Peyer's patch (tissue), 4 donors: ENCODE measurements around the gene KNSTRN. TPM values are rescaled to one million over a fixed set of nuclear protein-coding genes. Genes with fewer than 3 reads are reported as not detected.

Source experiments
- DNase-seq, 3 donors: peaks; one replicate each; pipeline ENCODE4 v3.0.0-alpha.2; 2017 to 2019
- H3K27ac ChIP-seq, 4 donors: fragments of 200-600 bp; sonication (generic); one replicate each; pipeline ENCODE4 v1.5.1; 2016 to 2019
- H3K27me3 ChIP-seq, 2 donors: fragments of 200-600 bp; sonication (generic); one replicate each; pipeline ENCODE4 v1.5.1; 2019
- H3K36me3 ChIP-seq, 3 donors: fragments of 200-600 bp; sonication (generic); one replicate each; pipeline ENCODE4 v1.5.1; 2016 to 2019
- H3K4me1 ChIP-seq, 4 donors: fragments of 200-600 bp; sonication (generic); one replicate each; pipeline ENCODE4 v1.5.1; 2016 to 2019
- H3K4me3 ChIP-seq, 4 donors: fragments of 200-600 bp; sonication (generic); 1 replicate in 3 of 4; 2 replicates in 1 of 4; pipeline ENCODE4 v1.5.1; 2016 to 2019; ENCODE audit warnings: mild to moderate bottlenecking in 1 of 4
- H3K9me3 ChIP-seq, 4 donors: fragments of 200-600 bp; sonication (generic); one replicate each; pipeline ENCODE4 v1.5.1; 2016 to 2019; ENCODE audit warnings: mild to moderate bottlenecking in 1 of 4
- CTCF ChIP-seq, 6 experiments: fragments of 450-650 bp in 4 of 6; fragments of 200-600 bp in 2 of 6; sonication (generic) in 1 of 6; IDR thresholded peaks; one replicate each; pipeline ENCODE4 v1.5.1; 2017 to 2019; ENCODE audit warnings: antibody characterized with exemption in 6 of 6, mild to moderate bottlenecking in 3 of 6, moderate library complexity in 1 of 6
- POLR2A ChIP-seq, 2 donors: fragments of 450-650 bp; IDR thresholded peaks; one replicate each; pipeline ENCODE4 v1.5.1; 2017; ENCODE audit warnings: antibody characterized with exemption in 2 of 2, mild to moderate bottlenecking in 2 of 2, moderate library complexity in 2 of 2
- total RNA-seq, 4 donors: library from RNA; depleted of rRNA; stranded (reverse); fragments of >200 nt; gene quantifications; one replicate each; pipeline ENCODE4 v1.1.0, GENCODE V29; 2016

KNSTRN gene
- total RNA-seq, 4 donors from 2014 or later: 4.7 to 63.5 (median 6.5) TPM

GRCh38 chr15:40413036-40413435, 30.5 kb downstream of the KNSTRN start:
- Histone ChIP-seq H3K27me3 (no peaks in the 10 kb centered on the region), H3K9me3 (no peaks in the 10 kb centered on the region), H3K27ac (peak overlapping the region in 1 of 4 donors; percentile 18), H3K4me3 (no peak overlapping the region), H3K4me1 (peaks cover 0 to 6% (median 0%) of the 10 kb centered on the region in 4 donors), H3K36me3 (peaks cover 0 to 61% (median 0%) of the 10 kb centered on the region in 3 donors)
- DNase-seq: no peak
- TF ChIP-seq POLR2A (IDR thresholded peaks at IDR 0.05) (no peak), CTCF (IDR thresholded peaks at IDR 0.05) (no peak)

DNA sequence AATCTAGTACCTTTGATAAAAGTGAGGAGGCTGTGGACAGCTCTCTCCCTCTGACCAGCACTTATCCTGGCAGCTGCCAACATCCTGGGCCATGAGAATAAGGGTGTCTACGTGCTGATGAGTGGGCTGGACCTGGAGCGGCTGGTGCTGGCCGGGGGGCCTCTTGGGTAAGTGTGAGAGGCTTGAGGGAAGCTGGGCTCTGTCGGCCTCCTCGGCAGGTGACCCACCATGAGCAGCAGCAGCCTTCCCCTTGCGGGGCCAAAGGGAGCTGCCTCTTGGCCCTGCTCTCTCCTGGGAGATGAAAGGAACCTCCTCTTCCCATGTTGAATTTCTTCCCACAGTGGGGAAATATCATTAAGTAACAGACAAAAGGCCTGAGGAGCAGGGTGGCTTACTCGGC, 32.3 kb downstream of the KNSTRN start:
- H3K4me1 ChIP-seq: peaks cover 0 to 6% (median 0%) of the 10 kb centered on the region in 4 donors
- no peak overlapping the region for H3K27ac ChIP-seq
- H3K27me3 ChIP-seq: no peaks in the 10 kb centered on the region
- no peak overlapping the region for H3K4me3 ChIP-seq
- H3K9me3 ChIP-seq: no peaks in the 10 kb centered on the region
- H3K36me3 ChIP-seq: peaks cover 0 to 66% (median 0%) of the 10 kb centered on the region in 3 donors
- no peak for DNase-seq
- no peak for TF ChIP-seq CTCF (IDR thresholded peaks at IDR 0.05)
- no peak for TF ChIP-seq POLR2A (IDR thresholded peaks at IDR 0.05)

GRCh38 chr15:40415226-40415625, 32.7 kb downstream of the KNSTRN start:
- DNase-seq: no peak
- H3K36me3 ChIP-seq: peaks cover 0 to 63% (median 0%) of the 10 kb centered on the region in 3 donors
- TF ChIP-seq CTCF (IDR thresholded peaks at IDR 0.05): no peak
- TF ChIP-seq POLR2A (IDR thresholded peaks at IDR 0.05): no peak
- no peaks in the 10 kb centered on the region for H3K9me3 ChIP-seq
- no peak overlapping the region for H3K4me3 ChIP-seq
- H3K27ac ChIP-seq: no peak overlapping the region
- peaks cover 0 to 9% (median 0%) of the 10 kb centered on the region in 4 donors for H3K4me1 ChIP-seq
- H3K27me3 ChIP-seq: no peaks in the 10 kb centered on the region

GRCh38 chr15:40416056-40416455, 33.5 kb downstream of the KNSTRN start:
- Histone ChIP-seq H3K9me3 (no peaks in the 10 kb centered on the region), H3K4me1 (peaks cover 0 to 17% (median under 1%) of the 10 kb centered on the region in 4 donors), H3K4me3 (no peak overlapping the region), H3K36me3 (peaks cover 0 to 55% (median 0%) of the 10 kb centered on the region in 3 donors), H3K27me3 (no peaks in the 10 kb centered on the region), H3K27ac (no peak overlapping the region)
- TF ChIP-seq POLR2A (IDR thresholded peaks at IDR 0.05): no peak
- no peak for TF ChIP-seq CTCF (IDR thresholded peaks at IDR 0.05)
- DNase-seq: no peak

DNA sequence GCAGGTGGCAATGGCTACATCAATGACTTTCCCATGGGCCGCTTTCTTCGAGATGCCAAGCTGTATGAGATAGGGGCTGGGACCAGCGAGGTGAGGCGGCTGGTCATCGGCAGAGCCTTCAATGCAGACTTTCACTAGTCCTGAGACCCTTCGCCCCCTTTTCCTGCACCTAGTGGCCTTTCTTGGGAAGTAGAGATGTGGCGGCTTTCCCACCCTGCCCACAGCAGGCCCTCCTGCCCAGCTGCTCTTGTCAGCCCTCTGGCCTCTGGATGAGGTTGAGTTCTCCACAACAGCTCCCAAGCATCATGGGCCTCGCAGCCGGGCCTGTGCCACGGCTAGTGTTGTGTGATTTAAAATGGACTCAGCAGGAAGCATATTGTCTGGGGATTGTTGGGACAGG, 35.6 kb downstream of the KNSTRN start:
- H3K4me1 ChIP-seq: peaks cover 6 to 21% (median 7%) of the 10 kb centered on the region in 4 donors
- H3K36me3 ChIP-seq: peaks cover 0 to 41% (median 0%) of the 10 kb centered on the region in 3 donors
- DNase-seq: no peak
- no peaks in the 10 kb centered on the region for H3K27me3 ChIP-seq
- no peaks in the 10 kb centered on the region for H3K9me3 ChIP-seq
- TF ChIP-seq CTCF (IDR thresholded peaks at IDR 0.05) (no peak), POLR2A (IDR thresholded peaks at IDR 0.05) (no peak)
- H3K4me3 ChIP-seq: no peak overlapping the region
- H3K27ac ChIP-seq: no peak overlapping the region
